Testis (tissue), 3 donors: Measurements from ENCODE around the gene SHISA8. TPM values are rescaled to one million over a fixed set of nuclear protein-coding genes. Genes with fewer than 3 reads are reported as not detected.
A peak's percentile ranks its signal among the peaks of the same experiment; 100 is the strongest.

ENCODE experiments used
- DNase-seq: peaks from one replicate; pipeline ENCODE4 v3.0.0-alpha.2; 2019
- H3K27ac ChIP-seq, 2 donors: fragments of 200-600 bp; sonication (generic); one replicate each; pipeline ENCODE4 v1.5.1; 2019
- H3K27me3 ChIP-seq: fragments of 200-600 bp; sonication (generic); one replicate; pipeline ENCODE4 v1.5.1; 2019
- H3K36me3 ChIP-seq: fragments of 200-600 bp; sonication (generic); one replicate; pipeline ENCODE4 v1.5.1; 2017; ENCODE audit warnings: low read depth; ENCODE audit errors: missing control alignments
- H3K4me1 ChIP-seq: fragments of 200-600 bp; sonication (generic); one replicate; pipeline ENCODE4 v1.5.1; 2019
- H3K4me3 ChIP-seq, 2 donors: fragments of 200-600 bp; sonication (generic); one replicate each; pipeline ENCODE4 v1.5.1; 2017 to 2019
- H3K9me3 ChIP-seq: fragments of 200-600 bp; sonication (generic); one replicate; pipeline ENCODE4 v1.5.1; 2017
- CTCF ChIP-seq, 3 experiments: fragments of 450-650 bp in 2 of 3; fragments of 200-600 bp in 1 of 3; sonication (generic) in 1 of 3; IDR thresholded peaks; one replicate each; pipeline ENCODE4 v1.5.1; 2016 to 2019; ENCODE audit warnings: antibody characterized with exemption in 3 of 3, mild to moderate bottlenecking in 2 of 3, moderate library complexity in 1 of 3
- POLR2A ChIP-seq: fragments of 450-650 bp; IDR thresholded peaks from one replicate; pipeline ENCODE4 v1.6.1; 2017; ENCODE audit warnings: antibody characterized with exemption, mild to moderate bottlenecking, moderate library complexity
- WGBS, 2 donors: methylation state at CpG; one replicate each; pipeline ENCODE4 v1.1.5; 2018; 5-methylcytosine and 5-hydroxymethylcytosine counted together
- intact Hi-C: fragments of 100-400 bp; cut with DNase I; formaldehyde crosslinking; loops from one replicate; pipeline ENCODE4 v1.15.1; 2023; ENCODE audit warnings: low total_unique reads
- polyA plus RNA-seq: library from polyadenylated mRNA; stranded (reverse); fragments of 350-450 nt; fragmentation: Illumina TruSeq; extraction: RNeasy Lipid Tissue Mini Kit (QIAGEN cat#74804); gene quantifications from one replicate; pipeline ENCODE4 v1.2.3, GENCODE V29; 2014; ENCODE audit warnings: low read depth, low replicate concordance; ENCODE audit not compliant: insufficient read depth
- total RNA-seq, 2 donors: library from RNA; depleted of rRNA; stranded (reverse); fragments of >200 nt; gene quantifications; one replicate each; pipeline ENCODE4 v1.2.3, GENCODE V29; 2016

SHISA8 gene
- total and polyA plus RNA-seq, 3 donors from 2014 or later: 1.3 to 1.4 TPM; not detected in 1

- WGBS, 2 donors: 50 to 64% methylated on average over 5 to 8 of the region's 8 CpGs
- H3K36me3 ChIP-seq: no peaks in the 10 kb centered on the region
- no peak overlapping the region for H3K27ac ChIP-seq
- no peak overlapping the region for H3K4me3 ChIP-seq
- intact Hi-C loops: no loop called here
- no peaks in the 10 kb centered on the region for H3K27me3 ChIP-seq
- TF ChIP-seq CTCF (IDR thresholded peaks at IDR 0.05): no peak
- no peak for TF ChIP-seq POLR2A
- no peaks in the 10 kb centered on the region for H3K9me3 ChIP-seq
- no peak for DNase-seq
- H3K4me1 ChIP-seq: peaks cover 2% of the 10 kb centered on the region
These were observed 14.5 kb upstream of the SHISA8 start for GRCh38 chr22:41929418-41929810.

GRCh38 chr22:41928593-41929417 lies 13.9 kb upstream of the SHISA8 start:
- DNase-seq: no peak
- peaks cover 2% of the 10 kb centered on the region for H3K4me1 ChIP-seq
- WGBS, 2 donors: 81% methylated on average over 8 to 12 of the region's 14 CpGs
- H3K4me3 ChIP-seq: no peak overlapping the region
- TF ChIP-seq CTCF (IDR thresholded peaks at IDR 0.05) (no peak), POLR2A (no peak)
- intact Hi-C loops: no loop called here
- H3K9me3 ChIP-seq: no peaks in the 10 kb centered on the region
- no peak overlapping the region for H3K27ac ChIP-seq
- no peaks in the 10 kb centered on the region for H3K27me3 ChIP-seq
- H3K36me3 ChIP-seq: no peaks in the 10 kb centered on the region

GRCh38 chr22:41927813-41928212 lies 12.9 kb upstream of the SHISA8 start:
- WGBS, 2 donors: 80 to 84% methylated on average over 6 of the region's 6 CpGs
- Histone ChIP-seq H3K4me1 (peaks cover 2% of the 10 kb centered on the region), H3K36me3 (no peaks in the 10 kb centered on the region), H3K9me3 (no peaks in the 10 kb centered on the region), H3K27me3 (no peaks in the 10 kb centered on the region), H3K4me3 (no peak overlapping the region), H3K27ac (no peak overlapping the region)
- intact Hi-C loops: no loop called here
- no peak for DNase-seq
- TF ChIP-seq POLR2A (no peak), CTCF (IDR thresholded peaks at IDR 0.05) (no peak)

- no peaks in the 10 kb centered on the region for H3K27me3 ChIP-seq
- no peak overlapping the region for H3K27ac ChIP-seq
- H3K9me3 ChIP-seq: no peaks in the 10 kb centered on the region
- DNase-seq: peak; percentile 71
- H3K4me1 ChIP-seq: peaks cover 2% of the 10 kb centered on the region
- intact Hi-C loops: no loop called here
- H3K36me3 ChIP-seq: no peaks in the 10 kb centered on the region
- TF ChIP-seq CTCF (IDR thresholded peaks at IDR 0.05) (peak in 2 of 3 experiments; percentile 28 to 48), POLR2A (no peak)
- WGBS, 2 donors: 9 to 17% methylated on average over 20 to 29 of the region's 48 CpGs
- H3K4me3 ChIP-seq: peak overlapping the region; percentile 38 to 42
These were observed 11.0 kb upstream of the SHISA8 start for GRCh38 chr22:41925783-41926460.
